H9 (cell line): ENCODE measurements around the gene SCN8A. TPM values are rescaled to one million over a fixed set of nuclear protein-coding genes. Genes with fewer than 3 reads are reported as not detected.
"Not testable (repeated sequence)": the region's sequence is repeated elsewhere in the genome, so short reads cannot be mapped to it uniquely, and the experiment has no call there.

Experiments used
- DNase-seq: peaks from one replicate; pipeline ENCODE4 v3.0.0-alpha.2; 2017
- H2AFZ ChIP-seq: one replicate; pipeline ENCODE4 v1.6.1; 2013; ENCODE audit warnings: mild to moderate bottlenecking, low read length, control low read depth, moderate library complexity
- H2AK5ac ChIP-seq: 2 replicates; pipeline ENCODE4 v1.6.1; 2013; ENCODE audit warnings: low read length, control low read depth, mixed read lengths; ENCODE audit not compliant: insufficient read length
- H2BK120ac ChIP-seq: one replicate; pipeline ENCODE4 v1.6.1; 2013; ENCODE audit warnings: low read depth, mild to moderate bottlenecking, low read length, control low read depth, inconsistent platforms; ENCODE audit not compliant: poor library complexity, severe bottlenecking
- H2BK12ac ChIP-seq: 2 replicates; pipeline ENCODE4 v1.6.1; 2013; ENCODE audit warnings: low read length, control low read depth, mixed read lengths, low read depth; ENCODE audit not compliant: insufficient read length
- H2BK15ac ChIP-seq: 2 replicates; pipeline ENCODE4 v1.6.1; 2013; ENCODE audit warnings: low read depth, low read length, control low read depth
- H2BK20ac ChIP-seq: one replicate; pipeline ENCODE4 v1.6.1; 2013; ENCODE audit warnings: low read depth, mild to moderate bottlenecking, low read length, control low read depth, inconsistent platforms; ENCODE audit not compliant: poor library complexity, severe bottlenecking
- H2BK5ac ChIP-seq: 2 replicates; pipeline ENCODE4 v1.6.1; 2013; ENCODE audit warnings: low read length, control low read depth, mixed read lengths; ENCODE audit not compliant: insufficient read length
- H3K14ac ChIP-seq: 2 replicates; pipeline ENCODE4 v1.6.1; 2013; ENCODE audit warnings: low read length, control low read depth; ENCODE audit not compliant: insufficient read depth
- H3K18ac ChIP-seq: 2 replicates; pipeline ENCODE4 v1.6.1; 2013; ENCODE audit warnings: low read depth, mild to moderate bottlenecking, mixed read lengths, low read length, control low read depth; ENCODE audit not compliant: insufficient read length
- H3K23ac ChIP-seq: 2 replicates; pipeline ENCODE4 v1.6.1; 2013; ENCODE audit warnings: low read length, control low read depth, mixed read lengths, low read depth; ENCODE audit not compliant: insufficient read length
- H3K23me2 ChIP-seq: 2 replicates; pipeline ENCODE4 v1.6.1; 2013; ENCODE audit warnings: low read depth, mild to moderate bottlenecking, mixed read lengths, low read length, control low read depth; ENCODE audit not compliant: insufficient read length, poor library complexity, severe bottlenecking
- H3K27ac ChIP-seq: 2 replicates; pipeline ENCODE4 v1.5.1; 2013; ENCODE audit warnings: low read length, control low read depth, mixed read lengths, low read depth; ENCODE audit not compliant: insufficient read length
- H3K27me3 ChIP-seq: 2 replicates; pipeline ENCODE4 v1.6.1; 2013; ENCODE audit warnings: low read length, control low read depth, inconsistent platforms; ENCODE audit not compliant: insufficient read depth
- H3K4ac ChIP-seq: 2 replicates; pipeline ENCODE4 v1.6.1; 2013; ENCODE audit warnings: low read depth, mild to moderate bottlenecking, control low read depth, inconsistent platforms, low read length, moderate library complexity
- H3K4me1 ChIP-seq: 2 replicates; pipeline ENCODE4 v1.6.1; 2013; ENCODE audit warnings: low read length, control low read depth, inconsistent platforms; ENCODE audit not compliant: insufficient read depth
- H3K4me2 ChIP-seq: 2 replicates; pipeline ENCODE4 v1.6.1; 2013; ENCODE audit warnings: low read length, control low read depth, mixed read lengths; ENCODE audit not compliant: insufficient read length, insufficient read depth
- H3K56ac ChIP-seq: 2 replicates; pipeline ENCODE4 v1.6.1; 2013; ENCODE audit warnings: low read depth, mild to moderate bottlenecking, mixed read lengths, low read length, control low read depth; ENCODE audit not compliant: insufficient read length
- H3K79me1 ChIP-seq: 2 replicates; pipeline ENCODE4 v1.6.1; 2013; ENCODE audit warnings: low read depth, mild to moderate bottlenecking, moderate library complexity, low read length, control low read depth, inconsistent platforms; ENCODE audit not compliant: insufficient read depth, poor library complexity, severe bottlenecking
- H3K79me2 ChIP-seq: 2 replicates; pipeline ENCODE4 v1.6.1; 2013; ENCODE audit warnings: low read length, control low read depth, inconsistent platforms; ENCODE audit not compliant: insufficient read depth
- H3K9ac ChIP-seq: 2 replicates; pipeline ENCODE4 v1.6.1; 2013; ENCODE audit warnings: low read length, control low read depth, mixed read lengths; ENCODE audit not compliant: insufficient read length; ENCODE audit errors: extremely low read depth
- H3K9me3 ChIP-seq: one replicate; pipeline ENCODE4 v1.6.1; 2013; ENCODE audit warnings: low read depth, low read length, inconsistent platforms; ENCODE audit not compliant: control insufficient read depth
- H3T11ph ChIP-seq: one replicate; pipeline ENCODE4 v1.6.1; 2013; ENCODE audit warnings: mild to moderate bottlenecking, low read length, control low read depth, inconsistent platforms
- H4K20me1 ChIP-seq: one replicate; pipeline ENCODE4 v1.6.1; 2013; ENCODE audit not compliant: control insufficient read depth, insufficient read length, insufficient read depth
- H4K5ac ChIP-seq: 2 replicates; pipeline ENCODE4 v1.6.1; 2013; ENCODE audit warnings: low read depth, mild to moderate bottlenecking, mixed read lengths, low read length, control low read depth; ENCODE audit not compliant: insufficient read length
- H4K8ac ChIP-seq: replicated peaks from 2 replicates; pipeline ENCODE4 v1.6.1; 2013; ENCODE audit warnings: low read length, control low read depth, mixed read lengths, low read depth; ENCODE audit not compliant: insufficient read length
- H4K91ac ChIP-seq: 2 replicates; pipeline ENCODE4 v1.6.1; 2013; ENCODE audit warnings: low read depth, mild to moderate bottlenecking, moderate library complexity, mixed read lengths, low read length, control low read depth; ENCODE audit not compliant: insufficient read length
- H3K27ac Mint-ChIP-seq, 3 experiments: 2 replicates in 2 of 3; 3 replicates in 1 of 3; pipeline ENCODE4 v1.8.0; 2020 to 2021; ENCODE audit warnings: mixed read lengths in 3 of 3, mild to moderate bottlenecking in 1 of 3, moderate library complexity in 1 of 3
- H3K27me3 Mint-ChIP-seq: 2 replicates; pipeline ENCODE4 v1.8.0; 2021; ENCODE audit warnings: low read depth, mild to moderate bottlenecking, moderate library complexity, mixed read lengths
- H3K36me3 Mint-ChIP-seq, 3 experiments: 2 replicates in 2 of 3; 3 replicates in 1 of 3; pipeline ENCODE4 v1.8.0; 2020 to 2021; ENCODE audit warnings: low read depth in 3 of 3, mixed read lengths in 3 of 3; ENCODE audit not compliant: insufficient read depth in 1 of 3
- H3K4me1 Mint-ChIP-seq, 2 experiments: 2 replicates each; pipeline ENCODE4 v1.8.0; 2020; ENCODE audit warnings: mixed read lengths in 2 of 2
- H3K4me3 Mint-ChIP-seq, 2 experiments: 2 replicates in 1 of 2; 3 replicates in 1 of 2; pipeline ENCODE4 v1.8.0; 2020 to 2021; ENCODE audit warnings: mild to moderate bottlenecking in 2 of 2, mixed read lengths in 2 of 2, moderate library complexity in 1 of 2
- H3K9me3 Mint-ChIP-seq, 2 experiments: 2 replicates in 1 of 2; 3 replicates in 1 of 2; pipeline ENCODE4 v1.8.0; 2020; ENCODE audit warnings: mild to moderate bottlenecking in 2 of 2, mixed read lengths in 2 of 2, moderate library complexity in 1 of 2
- WGBS: extraction: QIAGEN DNeasy Blood & Tissue Kit; methylation state at CpG from one replicate; pipeline ENCODE4 v1.1.7; 2013; ENCODE audit warnings: missing lambda C conversion rate, low lambda C conversion rate, mixed read lengths; ENCODE audit not compliant: insufficient read length; ENCODE audit errors: extremely low coverage; 5-methylcytosine and 5-hydroxymethylcytosine counted together
- total RNA-seq: library from RNA; stranded (reverse); gene quantifications from 2 replicates; pipeline ENCODE4 v1.2.1, GENCODE V29; 2021

SCN8A gene
- total RNA-seq, 1 experiment from 2014 or later, result 15.2 TPM

- not testable (repeated sequence) for H4K8ac ChIP-seq, H3K27me3 ChIP-seq, H2BK120ac ChIP-seq, H3K27ac Mint-ChIP-seq, H3K27ac ChIP-seq, H3T11ph ChIP-seq, H2AFZ ChIP-seq, H3K4me3 Mint-ChIP-seq, H3K79me2 ChIP-seq, H3K18ac ChIP-seq, H4K91ac ChIP-seq, H2BK5ac ChIP-seq, H4K5ac ChIP-seq, H3K56ac ChIP-seq, H2BK20ac ChIP-seq, H3K4me2 ChIP-seq, H2BK15ac ChIP-seq, H3K4me1 ChIP-seq, H2AK5ac ChIP-seq, H4K20me1 ChIP-seq, H3K79me1 ChIP-seq, H3K23me2 ChIP-seq, H2BK12ac ChIP-seq, H3K9ac ChIP-seq, H3K23ac ChIP-seq, H3K27me3 Mint-ChIP-seq, H3K14ac ChIP-seq, H3K4ac ChIP-seq, DNase-seq, H3K9me3 ChIP-seq
- no CpG with 5 or more reads among the region's 2 CpGs for WGBS
- Mint-ChIP-seq H3K36me3 (peaks cover 10 to 36% (median 25%) of the 10 kb centered on the region in 3 experiments), H3K4me1 (peaks cover 10 to 31% of the 10 kb centered on the region in 2 experiments), H3K9me3 (peaks cover 10 to 17% of the 10 kb centered on the region in 2 experiments; a peak in 4 of 5 replicates)
These were observed 16.2 kb downstream of the SCN8A start for GRCh38 chr12:51607197-51607596.
